HG03354 (cell line): ENCODE results near the gene CELA3B.
"Not testable (repeated sequence)": the region's sequence is repeated elsewhere in the genome, so short reads cannot be mapped to it uniquely, and the experiment has no call there.

ENCODE experiments used
- ATAC-seq: cut with Tn5 transposase; IDR thresholded peaks from one replicate; pipeline ENCODE4 v1.9.1; 2021; ENCODE audit warnings: mild to moderate bottlenecking; ENCODE audit not compliant: unreplicated experiment, poor library complexity, severe bottlenecking

CELA3B gene

DNA sequence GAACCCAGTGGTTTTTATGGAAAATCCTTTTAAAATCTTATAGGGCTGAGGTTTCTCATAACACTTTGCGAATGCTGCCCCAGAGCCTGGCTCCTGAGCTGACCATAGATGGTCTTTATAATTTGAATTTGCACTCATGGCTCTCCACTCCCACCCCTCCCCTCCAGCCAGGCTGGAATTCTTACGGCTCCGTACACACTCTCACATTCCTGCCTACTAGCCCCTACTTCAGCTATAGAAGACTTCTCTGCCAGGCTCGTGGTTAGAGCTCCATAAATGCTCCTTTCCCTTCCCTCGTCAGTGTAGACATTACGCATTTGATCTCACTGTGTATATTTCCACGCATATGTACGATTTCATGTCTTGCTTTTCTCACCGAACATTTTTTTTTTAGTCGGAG is 34.4 kb upstream of the CELA3B start:
- no peak for ATAC-seq

DNA sequence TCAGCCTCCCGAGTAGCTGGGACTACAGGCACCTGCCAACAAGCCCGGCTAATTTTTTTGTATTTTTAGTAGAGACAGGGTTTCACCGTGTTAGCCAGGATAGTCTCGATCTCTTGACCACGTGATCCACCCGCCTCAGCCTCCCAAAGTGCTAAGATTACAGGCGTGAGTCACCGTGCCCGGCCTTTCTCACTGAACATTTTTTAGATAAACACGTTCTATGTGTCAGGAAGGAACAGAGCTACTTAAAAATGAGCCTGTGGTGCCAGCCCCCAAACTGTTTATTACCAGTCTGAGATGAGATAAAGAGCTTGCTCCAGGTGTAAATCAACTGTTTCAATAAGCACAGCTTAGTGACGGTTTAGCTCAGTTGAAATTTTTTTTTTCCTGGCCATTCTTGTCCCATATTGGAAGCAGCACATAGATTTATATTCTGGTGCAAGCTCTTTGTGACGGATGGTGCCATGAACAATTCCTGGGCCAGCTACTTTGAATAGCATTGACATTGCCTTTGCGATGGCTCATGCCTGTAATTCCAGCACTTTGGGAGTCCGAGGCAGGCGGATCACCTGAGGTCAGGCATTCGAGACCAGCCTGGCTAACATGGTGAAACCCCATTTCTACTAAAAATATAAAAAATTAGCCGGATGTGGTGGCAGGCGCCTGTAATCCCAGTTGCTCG is 33.7 kb upstream of the CELA3B start:
- not testable (repeated sequence) for ATAC-seq

DNA sequence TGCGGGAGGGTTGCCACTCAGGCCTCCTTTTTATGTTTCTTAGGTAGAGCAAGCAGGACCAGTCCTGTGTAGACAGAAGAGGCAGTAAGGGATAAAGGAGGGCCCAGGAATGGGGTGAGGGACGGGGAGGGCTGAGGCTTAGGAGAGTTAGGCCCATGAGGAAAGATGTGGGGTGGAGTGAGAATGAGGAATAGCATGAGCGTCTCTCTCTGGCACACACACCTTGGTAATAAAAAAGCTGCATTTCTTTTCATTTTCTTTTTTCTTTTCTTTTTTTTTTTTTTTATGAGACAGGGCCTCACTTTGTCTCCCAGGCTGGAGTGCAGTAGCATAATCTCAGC is 32.1 kb upstream of the CELA3B start:
- ATAC-seq: no peak

DNA sequence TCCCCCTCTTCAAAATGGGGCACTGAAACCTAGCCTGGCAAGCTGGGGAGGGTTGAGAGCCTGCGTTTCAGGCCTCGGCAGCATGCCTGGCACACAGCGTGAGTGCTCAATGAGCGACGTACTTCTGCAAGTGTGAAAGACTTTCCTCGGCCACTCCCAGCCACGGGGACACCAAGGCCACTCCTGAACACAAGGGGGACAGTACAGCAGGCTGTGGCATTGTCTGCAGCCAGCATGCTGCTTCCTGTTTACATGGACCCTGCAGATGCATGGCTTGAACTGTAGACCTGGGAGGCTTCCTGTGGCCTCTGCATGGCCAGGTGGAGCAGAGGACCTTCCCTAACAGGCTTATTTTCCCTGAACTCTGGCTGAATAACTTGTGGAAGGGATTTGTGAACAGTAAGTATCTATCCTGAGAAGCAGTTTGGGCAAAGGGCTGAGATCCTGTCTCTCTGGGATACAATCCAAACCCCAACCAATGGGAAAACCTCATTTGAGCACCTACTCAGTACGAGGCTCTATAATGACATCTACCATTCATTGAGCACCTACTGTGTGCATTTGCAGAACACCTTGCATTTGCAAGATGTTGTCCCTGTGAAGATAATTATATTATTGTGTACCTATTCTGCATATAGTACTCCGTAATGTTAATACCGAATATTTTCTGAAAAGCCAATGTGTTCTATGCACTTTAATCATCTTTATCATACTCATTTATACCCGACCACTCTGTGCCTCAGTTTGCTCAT is 29.8 kb upstream of the CELA3B start:
- no peak for ATAC-seq

DNA sequence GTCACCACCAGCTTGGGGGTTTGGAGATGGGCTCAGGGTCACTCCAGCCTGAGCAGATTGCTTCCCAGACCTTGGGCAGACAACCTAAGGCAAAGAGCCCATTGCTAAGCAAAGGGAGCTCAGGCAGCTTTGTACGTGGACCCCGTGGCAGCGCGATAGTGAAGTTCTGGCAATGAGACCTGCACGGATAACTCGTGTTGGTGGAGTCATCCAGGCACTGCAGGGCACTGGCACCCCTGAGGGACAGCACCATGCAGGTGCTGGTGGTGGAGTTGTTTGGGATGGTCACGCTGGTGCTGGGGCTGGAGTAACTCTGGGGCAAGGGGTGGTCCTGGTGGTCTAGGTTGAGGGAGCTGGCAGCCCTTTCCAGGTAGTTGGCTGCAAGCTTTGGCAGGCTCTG is 26.1 kb upstream of the CELA3B start:
- no peak for ATAC-seq

DNA sequence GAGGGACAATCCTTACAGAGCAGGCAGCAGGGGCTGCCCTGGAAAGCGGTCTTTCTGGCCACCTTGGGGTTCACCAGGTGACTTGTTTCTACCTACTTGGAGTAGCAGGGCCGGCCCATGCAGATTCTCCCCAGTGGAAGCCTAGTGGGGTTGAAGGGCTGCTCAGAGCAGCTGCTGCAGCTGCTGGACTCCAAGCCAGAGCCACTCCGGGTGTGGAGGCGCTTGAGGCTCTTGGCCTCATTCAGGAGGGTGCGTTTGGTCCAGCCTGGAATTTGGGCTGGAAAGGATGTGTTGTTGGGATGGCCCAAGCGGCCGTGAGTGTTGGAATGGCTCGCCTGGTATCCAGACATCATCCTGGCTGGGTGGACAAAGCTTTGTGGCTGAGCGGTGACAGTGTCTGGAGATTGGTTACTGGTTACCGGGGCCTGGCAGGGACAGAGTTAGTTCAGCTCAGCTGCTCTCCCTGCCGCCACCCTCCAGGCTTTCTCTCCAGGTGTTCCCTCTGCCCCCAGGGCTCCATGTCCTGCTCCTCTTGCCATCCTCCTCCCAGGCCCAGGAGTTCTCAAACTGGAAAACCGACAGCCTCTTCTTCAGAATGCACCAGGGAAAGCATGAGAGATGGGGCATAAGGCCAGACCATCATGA is 25.5 kb upstream of the CELA3B start:
- no peak for ATAC-seq

DNA sequence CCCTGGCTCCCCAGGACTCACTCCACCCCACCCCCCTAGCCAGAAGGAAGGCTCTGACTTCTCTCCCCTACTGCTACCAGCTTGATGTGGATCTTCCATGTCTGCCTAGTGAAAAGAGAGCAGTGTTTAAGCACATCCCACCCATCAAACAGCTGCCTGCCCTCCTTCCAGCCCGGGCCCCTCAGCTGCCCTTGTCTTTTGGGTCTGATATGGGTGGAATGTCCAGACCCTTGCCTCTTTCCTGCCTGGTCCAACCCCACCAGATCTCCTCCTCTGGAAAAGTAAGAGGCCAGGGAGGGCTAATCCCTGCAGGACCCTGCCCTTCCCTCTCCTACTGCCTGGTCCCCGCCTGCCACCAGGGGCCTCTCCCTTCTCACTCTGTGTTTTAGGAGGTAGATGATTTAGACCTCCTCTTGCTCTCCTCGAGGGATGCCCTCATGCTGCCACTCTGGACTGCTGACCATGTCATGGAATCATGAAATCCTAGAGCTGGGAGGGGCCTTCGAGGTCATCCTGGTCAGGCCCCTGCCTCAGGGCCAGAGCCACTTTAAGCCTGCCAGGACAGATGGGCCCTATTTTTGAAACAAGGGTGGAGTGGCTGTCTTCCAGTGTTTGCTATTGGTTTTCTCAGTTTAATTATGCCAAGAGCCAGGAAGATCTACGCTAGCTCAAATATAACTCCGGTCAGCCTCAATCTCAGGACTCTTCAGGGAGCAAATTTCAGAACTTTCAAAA is 23.9 kb upstream of the CELA3B start:
- no peak for ATAC-seq

DNA sequence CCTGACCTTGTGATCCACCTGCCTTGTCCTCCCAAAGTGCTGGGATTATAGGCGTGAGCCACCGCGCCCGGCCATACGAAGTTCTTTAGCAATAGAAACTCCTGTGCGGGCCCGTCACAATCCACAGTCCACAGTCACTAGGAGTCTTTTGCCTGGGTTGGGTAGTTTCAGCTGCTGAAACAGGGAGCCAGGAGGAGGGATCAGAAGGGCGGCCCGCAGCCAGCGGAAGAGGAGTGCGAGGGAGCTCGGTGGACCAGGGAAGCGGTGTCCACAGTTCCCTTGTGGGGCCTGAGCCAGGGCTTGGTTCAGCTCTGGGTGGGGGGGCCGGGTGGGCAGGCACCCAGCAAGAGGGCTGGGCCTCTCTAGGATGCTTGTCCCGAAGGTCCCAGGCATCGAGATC is 21.8 kb upstream of the CELA3B start:
- ATAC-seq: no peak

DNA sequence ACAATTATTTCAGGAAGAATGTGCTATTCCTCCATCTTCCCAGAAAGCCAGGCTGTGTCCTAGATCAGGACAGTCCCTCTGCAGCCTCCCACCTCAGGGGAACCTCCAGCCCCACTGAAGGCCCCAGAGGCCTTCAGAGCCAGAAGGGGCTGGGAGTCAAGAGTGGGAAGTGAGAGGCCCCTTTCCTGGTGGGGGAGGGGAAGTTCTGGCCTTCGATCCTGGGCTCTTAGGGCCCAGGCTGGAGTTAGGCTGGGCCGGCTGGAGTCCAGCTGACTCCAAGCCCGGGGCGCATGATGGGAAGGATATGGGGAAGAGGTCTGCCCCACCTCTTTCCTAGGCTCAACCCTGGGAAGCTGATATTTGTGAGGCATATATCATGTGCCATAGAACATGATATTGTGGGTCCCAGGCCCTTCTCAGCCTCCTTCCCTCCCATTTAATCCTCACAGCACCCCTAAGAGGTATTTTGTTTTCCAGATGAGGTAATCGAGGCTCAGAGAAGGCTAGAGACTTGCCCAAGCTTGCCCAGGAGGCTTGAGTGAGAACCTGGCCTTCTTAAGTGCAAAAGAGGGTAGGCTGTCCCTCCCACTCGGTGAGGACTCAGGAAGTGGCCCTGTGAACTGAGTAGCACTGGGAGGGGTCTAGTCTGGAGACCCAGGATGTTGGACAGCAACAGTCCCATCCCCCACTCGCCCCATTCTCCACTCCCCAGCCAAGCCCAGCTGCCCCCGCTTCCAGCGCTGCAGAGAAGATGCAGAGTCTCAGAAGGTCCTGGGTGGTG is 21.1 kb upstream of the CELA3B start:
- no peak for ATAC-seq

DNA sequence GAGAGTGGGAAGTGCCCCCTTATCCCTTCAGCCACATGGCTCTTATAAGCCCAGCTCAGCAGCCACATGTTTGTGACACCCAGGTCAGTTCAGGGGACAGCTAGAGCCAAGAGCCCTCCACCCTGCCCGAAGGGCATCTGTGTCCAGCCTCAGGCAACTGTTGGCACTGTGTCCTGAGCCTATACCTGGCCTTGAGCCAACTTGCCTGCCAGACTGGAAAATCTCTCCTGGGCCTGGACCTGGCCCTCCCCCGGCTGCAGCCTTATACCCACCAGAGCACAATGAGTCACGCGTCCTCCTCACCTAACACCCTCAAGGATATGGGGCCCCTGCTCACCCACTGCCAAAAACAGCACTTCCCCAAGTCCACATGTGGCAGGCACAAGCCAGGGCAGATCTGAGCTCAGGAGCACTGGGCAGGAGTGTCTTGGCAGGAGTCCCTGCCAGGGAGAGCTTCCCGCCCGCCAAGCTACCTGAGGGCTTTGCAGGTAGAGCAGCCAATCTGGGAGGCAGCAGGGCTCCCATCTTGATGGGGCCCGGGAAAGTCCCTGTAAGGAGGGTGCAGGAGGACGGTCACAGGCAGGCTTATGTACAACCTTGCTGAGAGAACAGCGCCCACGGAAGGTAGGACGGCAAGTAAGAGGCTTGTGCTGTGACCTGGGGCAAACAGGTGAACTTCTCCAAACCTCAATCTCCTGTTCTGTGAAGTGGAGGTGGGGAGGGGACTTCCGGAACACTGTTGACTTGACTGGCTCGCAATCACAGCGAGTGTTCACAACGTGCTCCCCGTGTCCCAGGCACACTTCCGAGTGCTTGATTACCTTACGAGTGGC is 19.9 kb upstream of the CELA3B start:
- ATAC-seq: no peak

DNA sequence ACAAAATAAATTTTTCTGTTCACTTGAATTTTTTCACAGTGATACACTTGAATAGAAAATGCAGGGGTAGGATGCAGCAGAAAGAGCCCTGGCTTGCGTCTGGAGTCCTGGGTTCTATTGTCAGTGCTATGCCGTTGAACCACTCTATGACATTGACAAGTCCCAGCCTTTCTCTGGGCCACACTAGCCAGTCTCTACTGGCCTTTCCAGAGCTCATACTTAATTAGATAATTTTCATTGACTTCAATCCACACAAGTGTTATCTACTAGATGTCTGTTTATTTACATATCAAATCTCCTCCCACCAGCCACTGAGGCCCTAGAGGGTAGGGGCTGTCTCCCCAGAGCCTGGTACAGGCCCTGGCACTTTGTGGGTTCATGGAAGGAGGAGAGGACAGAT is 15.5 kb upstream of the CELA3B start:
- ATAC-seq: no peak

DNA sequence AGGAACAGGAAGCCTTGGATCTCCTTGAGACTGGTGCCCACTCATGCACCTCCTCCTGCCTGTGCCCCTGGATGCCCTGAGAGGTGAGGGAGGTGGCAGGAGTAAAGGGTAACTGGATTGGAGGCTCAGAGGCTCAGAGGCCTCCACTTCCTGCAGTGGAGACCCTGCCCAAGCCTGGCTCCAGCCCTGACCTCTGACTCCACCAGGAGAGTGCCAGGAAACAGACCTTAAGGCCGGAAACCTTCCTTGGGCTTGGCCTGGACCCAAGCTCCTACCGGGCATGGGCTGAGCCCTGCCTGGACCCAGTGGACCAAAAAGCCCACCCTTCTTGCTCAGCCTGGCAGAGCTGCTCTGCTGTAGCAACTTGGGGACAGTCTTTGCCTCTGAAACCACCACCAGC is 15.0 kb upstream of the CELA3B start:
- ATAC-seq: no peak

DNA sequence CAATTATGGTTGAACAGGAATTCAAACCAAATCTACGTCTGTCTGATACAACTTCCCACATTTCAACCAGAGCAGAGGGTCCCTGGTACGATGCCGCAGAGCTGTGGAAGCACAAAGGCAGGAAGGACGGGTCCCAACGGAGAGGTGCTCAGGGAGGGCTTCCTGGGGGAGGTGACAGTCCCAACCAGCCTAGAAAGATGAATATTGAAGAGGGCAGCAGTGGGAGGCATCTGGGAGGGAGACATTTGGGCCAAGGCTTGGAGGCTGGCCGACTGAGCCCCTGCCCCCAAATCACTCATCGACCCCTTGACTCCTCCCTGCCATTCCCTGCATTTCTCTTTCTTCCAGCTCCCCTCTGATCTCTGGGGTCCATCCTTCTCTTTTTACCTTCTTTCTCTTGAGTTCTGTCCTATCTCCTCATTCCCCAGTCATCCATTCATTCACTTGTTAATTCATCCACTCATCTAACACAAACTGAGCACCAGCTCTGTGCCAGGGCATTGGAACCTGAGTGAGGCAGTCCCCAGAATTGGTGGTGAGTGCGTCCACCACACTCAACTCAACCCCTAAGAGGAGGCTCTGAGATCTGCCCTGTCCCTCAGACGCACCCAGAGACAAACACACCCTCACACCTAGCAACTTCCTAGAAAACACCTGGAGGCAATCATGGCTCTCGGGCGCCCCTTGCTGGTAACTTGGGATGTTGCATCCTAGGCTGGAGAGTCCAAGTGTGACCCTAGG is 13.2 kb upstream of the CELA3B start:
- no peak for ATAC-seq

DNA sequence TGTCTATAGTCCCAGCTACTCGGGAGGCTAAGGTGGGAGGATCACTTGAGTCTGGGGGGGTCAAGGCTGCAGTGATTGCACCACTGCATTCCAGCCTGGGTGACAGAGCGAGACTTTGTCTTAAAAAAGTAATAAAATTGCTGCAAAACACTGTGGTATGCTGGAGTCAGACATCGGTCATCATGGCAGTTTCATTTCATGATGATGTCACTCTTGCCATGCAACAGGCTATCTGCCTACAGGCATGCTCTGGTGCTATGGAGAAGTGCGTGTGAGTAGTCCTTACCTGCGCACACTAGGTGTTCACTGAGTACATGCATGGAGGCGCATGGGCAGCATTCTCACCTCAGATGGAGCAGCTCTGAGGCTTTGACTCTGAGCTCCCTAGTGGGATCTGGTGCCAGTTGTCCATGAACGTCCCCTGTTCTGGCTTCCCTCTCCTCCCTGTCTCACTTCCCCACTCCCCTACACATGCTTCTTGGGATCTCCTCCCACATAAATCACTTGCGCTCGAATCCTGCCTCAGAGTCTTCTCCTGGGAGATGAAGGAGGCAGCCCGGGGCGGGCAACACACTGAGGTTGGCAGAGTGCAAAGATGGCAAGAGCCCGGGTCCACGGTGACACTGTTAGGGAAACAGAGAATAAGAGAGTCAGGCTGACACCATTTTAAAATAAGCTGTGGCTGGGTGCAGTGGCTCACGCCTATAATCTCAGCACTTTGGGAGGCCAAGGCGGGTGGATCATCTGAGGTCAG is 10.4 kb upstream of the CELA3B start:
- ATAC-seq: no peak

DNA sequence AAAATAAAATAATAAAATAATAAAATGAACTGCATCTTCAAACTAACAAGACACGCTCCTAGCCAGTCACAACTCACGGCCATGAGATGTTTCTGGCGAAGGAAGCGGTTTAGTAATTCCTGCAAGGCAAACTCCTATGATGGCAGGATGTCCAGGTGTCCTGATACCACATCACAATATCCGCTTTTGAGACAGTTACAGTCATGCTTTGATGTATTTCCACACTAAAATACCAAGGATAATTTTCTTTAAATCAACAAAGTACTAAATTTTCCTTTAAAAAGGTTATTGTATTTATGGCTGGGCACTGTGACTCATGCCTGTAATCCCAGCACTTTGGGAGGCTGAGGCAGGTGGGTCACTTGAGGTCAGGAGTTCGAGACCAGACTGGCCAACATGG is 9.6 kb upstream of the CELA3B start:
- ATAC-seq: not testable (repeated sequence)

DNA sequence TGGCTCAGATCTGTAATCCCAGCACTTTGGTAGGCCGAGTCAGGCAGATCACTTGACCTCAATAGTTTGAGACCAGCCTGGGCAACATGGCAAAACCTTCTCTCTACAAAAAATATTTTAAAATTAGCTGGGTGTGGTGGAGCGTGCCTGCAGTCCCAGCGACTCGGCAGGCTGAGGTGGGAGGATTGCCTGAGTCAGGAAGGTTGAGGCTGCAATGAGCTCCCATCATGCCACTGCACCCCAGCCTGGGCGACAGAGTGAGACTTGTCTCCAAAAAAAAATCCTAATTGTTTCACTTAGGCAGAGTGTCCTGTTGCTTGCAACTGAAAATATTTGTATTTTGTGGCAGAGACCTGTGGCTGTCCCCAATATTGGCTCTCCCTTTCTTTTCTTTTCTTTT is 7.8 kb upstream of the CELA3B start:
- ATAC-seq: not testable (repeated sequence)

DNA sequence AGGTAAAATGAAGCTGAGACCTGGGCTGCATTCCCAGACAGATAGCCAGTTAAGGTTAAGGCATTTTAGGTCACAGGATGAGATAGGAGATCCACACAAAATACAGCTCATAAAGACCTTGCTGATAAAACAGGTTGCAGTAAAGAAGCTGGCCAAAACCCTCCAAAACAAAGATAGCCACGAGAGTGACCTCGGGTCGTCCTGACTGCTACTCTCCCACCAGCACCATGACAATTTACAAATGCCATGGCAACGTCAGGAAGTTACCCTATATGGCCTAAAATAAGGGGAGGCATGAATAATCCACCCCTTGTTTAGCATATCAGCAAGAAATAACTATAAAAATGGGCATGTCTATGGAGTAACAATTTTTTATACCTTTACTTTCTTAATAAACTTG is 6.3 kb upstream of the CELA3B start:
- ATAC-seq: not testable (repeated sequence)
